Pancreas (tissue), 10 donors: ENCODE measurements around the gene GNAS-AS1. TPM values are rescaled to one million over a fixed set of nuclear protein-coding genes. Genes with fewer than 3 reads are reported as not detected.

ENCODE experiments used
- ATAC-seq, 4 donors: fragments of 200-7000 bp; cut with Tn5 transposase; one replicate each; pipeline versions ENCODE4 v1.8.0 to v1.9.1; 2020; ENCODE audit warnings: mild to moderate bottlenecking in 4 of 4, moderate library complexity in 4 of 4
- DNase-seq, 6 donors: peaks; one replicate each; pipeline ENCODE4 v3.0.0-alpha.2; 2020
- FAIRE-seq: peaks from 2 replicates; lab custom pipeline; 2012; peaks lifted over from hg19 to GRCh38; lab: Jason Lieb, UNC
- H3K27ac ChIP-seq, 4 donors: fragments of 200-600 bp; sonication (generic); 1 replicate in 3 of 4; 2 replicates in 1 of 4; pipeline versions ENCODE4 v1.5.0 to v1.8.0; 2020
- H3K27me3 ChIP-seq, 4 donors: fragments of 200-600 bp; one replicate each; pipeline ENCODE4 v1.8.0; 2021
- H3K36me3 ChIP-seq, 3 donors: fragments of 200-600 bp; sonication (generic) in 1 of 3; one replicate each; pipeline versions ENCODE4 v1.5.0 to v1.8.0; 2020 to 2021
- H3K4me1 ChIP-seq, 3 donors: fragments of 200-600 bp; one replicate each; pipeline ENCODE4 v1.8.0; 2021
- H3K4me3 ChIP-seq, 4 donors: fragments of 200-600 bp; sonication (generic) in 2 of 4; one replicate each; pipeline versions ENCODE4 v1.5.0 to v1.8.0; 2020 to 2021
- H3K9me3 ChIP-seq, 4 donors: fragments of 200-600 bp; one replicate each; pipeline ENCODE4 v1.8.0; 2021
- WGBS, 2 donors: extraction: QIAGEN DNeasy Blood & Tissue Kit; methylation state at CpG; one replicate each; pipeline ENCODE4 v1.1.7; 2013; 5-methylcytosine and 5-hydroxymethylcytosine counted together
- intact Hi-C, 3 donors: fragments of 100-400 bp; cut with DNase I; formaldehyde crosslinking; loops; one replicate each; pipeline versions ENCODE4 v1.11.1 to v1.14.2; 2022
- microRNA-seq, 2 donors: library from miRNA; unstranded; fragments of <30 nt; microRNA quantifications; one replicate each; pipeline versions ENCODE4 to v1.1.0, GENCODE V29; 2019 to 2020
- polyA plus RNA-seq, 2 donors: library from polyadenylated mRNA; stranded (reverse); fragments of 200-250 nt; gene quantifications; one replicate each; pipeline ENCODE4 v1.2.3, GENCODE V29; 2013
- total RNA-seq, 6 donors: library from RNA; stranded (reverse); fragmentation: NEBNext Ultra II Directional in 4 of 6; extraction: Animal tissue kit (Norgen Biotek cat#: 25700) in 4 of 6; gene quantifications; one replicate each; pipeline versions ENCODE4 v1.2.1 to v1.2.4, GENCODE V29; 2021 to 2023
- TF ChIP-seq, protein P1 (sequence below), 4 donors: fragments of 200-600 bp; sonication (generic) in 3 of 4; IDR thresholded peaks; one replicate each; pipeline versions ENCODE4 v1.5.0 to v1.8.0; 2021; ENCODE audit warnings: antibody characterized with exemption in 4 of 4
- donor health status: healthy with polysubstance abuse.
- donor health status: DM: no; HTN: no; CAD: no; lungs with moderate emphysema.
- donor health status: DM: no; HTN: no; CAD: no.
- donor health status: control.
- donor health status: control.
- donor health status: Bipolar disorder and iron deficiency.
- donor health status: DM: yes; HTN: yes; CAD: no.
- donor health status: DM: no; HTN: no; CAD: no.
- donor health status: DM: no; HTN: no; CAD: no.
- donor health status: DM: yes; HTN: yes; CAD: no.

GNAS-AS1 gene
- total and polyA plus RNA-seq, 8 donors, result 0.47 to 2.8 (median 0.58) TPM

DNA sequence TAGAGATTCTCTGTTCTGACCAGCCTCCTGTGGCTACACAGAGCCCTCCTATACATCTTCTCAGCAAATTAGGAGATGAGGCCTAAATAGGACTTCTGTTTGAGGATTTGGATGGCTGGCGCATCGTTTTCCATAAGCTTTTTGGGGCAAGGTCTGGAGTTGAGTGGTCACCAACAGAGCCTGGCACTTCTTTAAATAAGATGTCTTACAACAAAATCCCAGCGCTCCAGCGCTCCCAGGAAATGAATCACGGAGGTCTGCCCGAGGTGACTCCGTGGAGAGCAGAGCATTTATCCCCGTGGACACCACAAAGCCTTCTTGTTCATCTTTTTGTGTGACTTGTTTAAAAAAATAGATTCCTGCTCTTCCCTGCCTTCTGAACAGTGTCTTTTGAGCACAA, 75.3 kb downstream of the GNAS-AS1 start:
- H3K27me3 ChIP-seq, result no peaks in the 10 kb centered on the region
- no peaks in the 10 kb centered on the region for H3K4me1 ChIP-seq
- no peaks in the 10 kb centered on the region for H3K9me3 ChIP-seq
- H3K4me3 ChIP-seq, result no peak overlapping the region
- 76 to 78% methylated on average over 8 of the region's 8 CpGs for WGBS, 2 donors
- no peak overlapping the region for H3K27ac ChIP-seq
- DNase-seq (no peak), ATAC-seq (no peak), FAIRE-seq (no peak)
- intact Hi-C loops, result no loop called here
- H3K36me3 ChIP-seq, result no peaks in the 10 kb centered on the region
- TF ChIP-seq, protein P1, sequence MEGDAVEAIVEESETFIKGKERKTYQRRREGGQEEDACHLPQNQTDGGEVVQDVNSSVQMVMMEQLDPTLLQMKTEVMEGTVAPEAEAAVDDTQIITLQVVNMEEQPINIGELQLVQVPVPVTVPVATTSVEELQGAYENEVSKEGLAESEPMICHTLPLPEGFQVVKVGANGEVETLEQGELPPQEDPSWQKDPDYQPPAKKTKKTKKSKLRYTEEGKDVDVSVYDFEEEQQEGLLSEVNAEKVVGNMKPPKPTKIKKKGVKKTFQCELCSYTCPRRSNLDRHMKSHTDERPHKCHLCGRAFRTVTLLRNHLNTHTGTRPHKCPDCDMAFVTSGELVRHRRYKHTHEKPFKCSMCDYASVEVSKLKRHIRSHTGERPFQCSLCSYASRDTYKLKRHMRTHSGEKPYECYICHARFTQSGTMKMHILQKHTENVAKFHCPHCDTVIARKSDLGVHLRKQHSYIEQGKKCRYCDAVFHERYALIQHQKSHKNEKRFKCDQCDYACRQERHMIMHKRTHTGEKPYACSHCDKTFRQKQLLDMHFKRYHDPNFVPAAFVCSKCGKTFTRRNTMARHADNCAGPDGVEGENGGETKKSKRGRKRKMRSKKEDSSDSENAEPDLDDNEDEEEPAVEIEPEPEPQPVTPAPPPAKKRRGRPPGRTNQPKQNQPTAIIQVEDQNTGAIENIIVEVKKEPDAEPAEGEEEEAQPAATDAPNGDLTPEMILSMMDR (IDR thresholded peaks at IDR 0.05), result no peak

DNA sequence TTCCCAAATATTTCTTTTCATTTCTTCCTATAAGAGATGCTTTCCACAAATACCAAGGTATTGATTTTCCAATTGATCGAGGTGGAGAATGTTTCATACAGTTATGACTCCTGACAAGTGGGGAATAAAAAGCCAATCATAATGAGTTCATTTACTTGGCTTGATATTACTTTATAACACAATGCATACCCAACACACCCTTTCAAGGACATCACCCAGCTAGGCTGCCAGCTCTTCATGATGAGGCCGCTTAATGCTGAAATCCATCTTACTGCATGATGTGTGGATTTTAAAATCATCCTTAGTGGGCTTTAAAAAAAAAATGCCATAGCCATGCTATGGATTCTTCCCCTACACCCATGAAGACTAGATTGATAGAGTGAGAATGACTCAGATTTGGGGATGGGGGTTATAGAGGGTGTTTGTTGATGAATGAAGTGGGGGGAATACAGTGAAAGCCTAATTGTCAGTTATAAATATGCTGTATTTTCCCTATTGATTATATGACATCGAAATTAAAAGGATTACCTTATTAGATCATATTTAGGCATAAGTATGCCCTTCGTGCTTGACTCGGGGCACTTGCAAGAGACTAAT, 75.9 kb downstream of the GNAS-AS1 start:
- DNase-seq (no peak), FAIRE-seq (no peak), ATAC-seq (no peak)
- no peaks in the 10 kb centered on the region for H3K27me3 ChIP-seq
- TF ChIP-seq, protein P1 (IDR thresholded peaks at IDR 0.05), result no peak
- H3K27ac ChIP-seq, result no peak overlapping the region
- intact Hi-C loops, result no loop called here
- no peaks in the 10 kb centered on the region for H3K9me3 ChIP-seq
- 33 to 38% methylated on average over 5 of the region's 5 CpGs for WGBS, 2 donors
- no peaks in the 10 kb centered on the region for H3K36me3 ChIP-seq
- H3K4me3 ChIP-seq, result no peak overlapping the region
- no peaks in the 10 kb centered on the region for H3K4me1 ChIP-seq

DNA sequence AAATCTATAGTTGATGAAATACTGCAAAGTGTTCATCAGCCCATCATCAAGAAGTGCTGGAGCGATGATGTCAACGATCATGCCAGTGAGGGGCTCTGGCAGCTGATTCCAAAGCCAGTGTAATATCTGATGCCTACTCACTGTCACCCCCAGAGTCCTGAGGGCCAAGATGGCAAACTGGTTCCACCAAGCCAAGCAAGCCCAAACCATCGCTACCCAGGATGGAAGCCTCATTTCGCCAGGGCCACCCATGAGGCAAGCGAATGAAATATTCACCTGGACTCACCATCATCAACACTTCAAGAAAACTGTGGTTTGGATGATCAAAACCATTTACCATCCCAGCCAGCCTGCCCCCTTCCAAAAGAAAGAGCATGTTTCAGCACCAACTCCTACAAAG, 76.5 kb downstream of the GNAS-AS1 start:
- intact Hi-C loops, result no loop called here
- H3K4me1 ChIP-seq, result no peaks in the 10 kb centered on the region
- H3K9me3 ChIP-seq, result no peaks in the 10 kb centered on the region
- no peak for FAIRE-seq
- no peak for ATAC-seq
- TF ChIP-seq, protein P1 (IDR thresholded peaks at IDR 0.05), result no peak
- H3K27ac ChIP-seq, result no peak overlapping the region
- H3K36me3 ChIP-seq, result no peaks in the 10 kb centered on the region
- H3K4me3 ChIP-seq, result no peak overlapping the region
- DNase-seq, result peak in 1 of 6 donors; percentile 8
- H3K27me3 ChIP-seq, result no peaks in the 10 kb centered on the region
- WGBS, 2 donors, result 80 to 86% methylated on average over 5 of the region's 5 CpGs

DNA sequence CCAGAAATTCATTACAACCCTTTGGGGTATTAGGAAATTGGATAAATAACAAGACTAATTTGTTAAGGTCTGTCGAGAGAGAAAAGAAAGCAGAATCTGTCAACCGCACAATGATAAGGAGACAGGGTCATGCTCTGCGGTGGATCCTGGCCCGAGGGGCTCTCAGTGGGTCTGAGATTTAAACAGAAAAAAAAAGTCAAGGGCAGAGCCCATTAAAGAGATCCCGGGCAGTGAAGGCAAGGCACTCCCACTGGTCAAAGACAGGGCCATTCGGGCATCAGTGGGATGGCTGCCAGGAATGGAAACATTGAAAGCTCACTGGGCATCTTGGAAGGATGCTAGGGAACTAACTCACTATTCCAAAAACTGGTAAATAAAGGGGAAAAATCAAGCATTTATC, 77.9 kb downstream of the GNAS-AS1 start:
- DNase-seq (no peak), ATAC-seq (no peak), FAIRE-seq (no peak)
- no peaks in the 10 kb centered on the region for H3K27me3 ChIP-seq
- no peak overlapping the region for H3K27ac ChIP-seq
- TF ChIP-seq, protein P1 (IDR thresholded peaks at IDR 0.05), result no peak
- H3K9me3 ChIP-seq, result no peaks in the 10 kb centered on the region
- no peak overlapping the region for H3K4me3 ChIP-seq
- WGBS, 2 donors, result 46 to 47% methylated on average over 6 of the region's 6 CpGs
- no peaks in the 10 kb centered on the region for H3K4me1 ChIP-seq
- intact Hi-C loops, result no loop called here
- no peaks in the 10 kb centered on the region for H3K36me3 ChIP-seq

Small RNA genes lying within 50 kb of the gene (microRNA-seq; reads per million reads assigned to microRNA genes)
- gene MIR298, result 0 reads per million in 2 donors

Other genes starting within 250 kb of the GNAS-AS1 start
- 10 to 100 TPM; 17.9 to 33.4 (median 20.9) TPM for gene STX16, start 199.6 kb downstream of the GNAS-AS1 start, total RNA-seq
- 10 to 100 TPM; 58.5 to 67.0 TPM for gene STX16, start 199.6 kb downstream of the GNAS-AS1 start, polyA plus RNA-seq
- gene NPEPL1, start 158.1 kb downstream of the GNAS-AS1 start, total RNA-seq, result 10 to 100 TPM; 12.4 to 18.1 (median 17.3) TPM
- gene NPEPL1, start 158.1 kb downstream of the GNAS-AS1 start, polyA plus RNA-seq, result 10 to 100 TPM; 73.8 to 77.8 TPM
- gene GNAS, start 1.8 kb upstream of the GNAS-AS1 start, total RNA-seq, result 100 to 1,000 TPM; 349 to 850 (median 535) TPM
- gene GNAS, start 1.8 kb upstream of the GNAS-AS1 start, polyA plus RNA-seq, result 1,000 to 10,000 TPM; 1,207 to 2,220 TPM
- gene NELFCD, start 130.4 kb upstream of the GNAS-AS1 start, total RNA-seq, result 10 to 100 TPM; 17.3 to 42.3 (median 25.2) TPM
- gene NELFCD, start 130.4 kb upstream of the GNAS-AS1 start, polyA plus RNA-seq, result 10 to 100 TPM; 41.7 to 66.4 TPM
- gene CTSZ, start 156.4 kb upstream of the GNAS-AS1 start, total RNA-seq, result 100 to 1,000 TPM in 1 of 6 donors, 10 to 100 TPM in 5; 33.7 to 107 (median 43.4) TPM
- 10 to 100 TPM; 51.3 to 88.2 TPM for gene CTSZ, start 156.4 kb upstream of the GNAS-AS1 start, polyA plus RNA-seq
- under 1 TPM in 5 of 6 donors, not detected in 1; 0.04 to 0.21 (median 0.09) TPM for gene TUBB1, start 168.5 kb upstream of the GNAS-AS1 start, total RNA-seq
- gene TUBB1, start 168.5 kb upstream of the GNAS-AS1 start, polyA plus RNA-seq, result 1 to 10 TPM in 1 of 2 donors, under 1 TPM in 1; 0.15 to 1.2 TPM
- gene ATP5F1E, start 181.4 kb upstream of the GNAS-AS1 start, total RNA-seq, result 10 to 100 TPM; 11.2 to 28.2 (median 21.7) TPM
- gene ATP5F1E, start 181.4 kb upstream of the GNAS-AS1 start, polyA plus RNA-seq, result 10 to 100 TPM; 25.5 to 38.0 TPM
- gene PRELID3B, start 191.9 kb upstream of the GNAS-AS1 start, total RNA-seq, result 10 to 100 TPM; 12.6 to 23.2 (median 18.9) TPM
- 10 to 100 TPM in 1 of 2 donors, 1 to 10 TPM in 1; 8.4 to 24.9 TPM for gene PRELID3B, start 191.9 kb upstream of the GNAS-AS1 start, polyA plus RNA-seq